ENCODE results near the gene ASCL5.

ASCL5 gene

DNA sequence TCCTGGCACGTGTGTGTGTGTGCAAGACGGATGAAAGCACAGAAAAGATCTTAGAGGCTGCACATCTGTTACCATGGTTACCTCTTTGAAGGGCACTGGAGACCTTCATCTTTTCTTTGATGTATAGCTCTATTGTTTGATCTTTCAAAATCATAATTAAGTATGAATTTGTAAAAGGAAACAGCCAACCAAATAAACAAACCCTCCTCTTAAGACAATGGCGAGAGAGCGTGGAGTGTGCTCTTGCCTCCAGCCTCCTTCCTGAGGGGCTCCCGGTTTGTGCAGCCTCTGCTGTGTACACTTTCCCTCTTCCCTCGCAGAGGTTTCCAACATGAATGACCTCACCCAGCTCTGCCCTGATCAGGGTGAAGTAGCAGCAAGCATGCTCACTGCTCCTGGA, 42.7 kb downstream of the ASCL5 start:
- no peak for DNase-seq

DNA sequence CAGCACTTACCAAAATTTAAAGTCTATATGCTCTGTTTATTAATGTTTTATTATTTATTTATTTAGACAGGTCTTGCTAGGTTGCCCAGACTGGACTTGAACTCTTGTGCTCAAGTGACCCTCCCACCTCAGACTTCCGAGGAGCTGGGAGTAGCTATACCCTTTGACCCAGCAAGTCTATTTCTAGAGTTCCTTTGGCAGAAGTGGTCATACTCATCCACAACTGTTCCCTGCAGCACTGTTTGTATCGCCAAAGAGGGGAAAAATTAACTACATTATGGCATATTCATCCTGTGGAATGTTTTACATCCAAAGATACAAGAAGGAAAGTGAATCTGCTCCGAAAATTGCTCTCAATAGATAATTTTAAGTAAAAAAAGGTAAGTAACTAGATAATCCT, 43.2 kb downstream of the ASCL5 start:
- no peak for DNase-seq

DNA sequence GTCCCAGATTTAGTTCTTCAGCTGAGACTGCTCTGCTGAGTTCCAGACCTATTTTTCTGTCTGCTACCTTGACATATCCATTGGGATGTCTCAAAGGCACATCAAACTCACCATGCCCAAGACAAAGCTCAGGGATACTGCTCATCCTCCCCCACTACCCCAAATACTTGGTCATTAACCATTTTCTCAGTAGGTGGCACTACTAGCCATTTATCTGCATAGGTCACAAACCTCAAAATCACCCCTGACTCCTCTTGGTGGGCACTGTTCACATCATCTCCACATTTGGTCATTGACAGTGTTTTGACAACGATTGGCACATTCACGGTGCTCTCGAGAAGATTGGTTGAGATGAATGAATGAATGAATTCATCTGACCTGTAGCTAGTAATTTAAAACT, 46.8 kb downstream of the ASCL5 start:
- no peak for DNase-seq

DNA sequence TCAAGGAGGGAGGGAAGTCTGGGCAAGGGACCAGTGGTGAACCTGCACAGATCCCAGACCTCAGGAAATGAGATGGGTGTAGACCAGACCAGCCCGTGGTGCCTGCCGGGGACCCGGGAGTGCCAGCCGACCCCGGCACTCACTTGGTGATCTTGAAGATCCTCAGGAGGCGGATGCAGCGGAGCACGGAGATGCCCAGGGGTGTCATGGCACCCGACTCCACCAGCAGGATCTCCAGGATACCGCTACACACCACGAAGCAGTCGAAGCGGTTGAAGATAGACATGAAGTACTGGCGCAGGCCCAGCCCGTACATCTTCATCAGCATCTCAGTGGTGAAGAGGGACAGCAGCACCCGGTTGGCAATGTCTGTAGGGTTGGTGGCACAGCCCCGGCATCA, 49.2 kb downstream of the ASCL5 start:
- DNase-seq = no peak

DNA sequence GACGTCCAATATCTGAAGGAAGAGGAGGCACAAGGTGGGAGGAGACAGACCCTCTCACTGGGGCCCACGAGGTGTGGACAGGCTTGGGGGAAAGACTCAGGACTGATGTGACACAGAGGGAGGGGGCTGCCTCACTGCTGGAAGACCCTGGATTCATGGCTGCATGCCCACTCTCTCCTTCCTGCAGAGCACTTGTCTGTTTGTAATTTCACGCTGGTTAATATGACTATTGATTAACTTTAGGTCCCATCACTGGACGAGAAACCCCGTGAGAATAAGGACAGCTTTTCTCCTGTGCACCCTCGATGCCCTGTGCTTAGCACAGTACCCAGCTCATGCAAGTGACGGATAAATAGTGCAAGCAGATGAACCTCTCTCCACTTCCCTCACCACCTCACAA, 49.9 kb downstream of the ASCL5 start:
- DNase-seq = no peak

DNA sequence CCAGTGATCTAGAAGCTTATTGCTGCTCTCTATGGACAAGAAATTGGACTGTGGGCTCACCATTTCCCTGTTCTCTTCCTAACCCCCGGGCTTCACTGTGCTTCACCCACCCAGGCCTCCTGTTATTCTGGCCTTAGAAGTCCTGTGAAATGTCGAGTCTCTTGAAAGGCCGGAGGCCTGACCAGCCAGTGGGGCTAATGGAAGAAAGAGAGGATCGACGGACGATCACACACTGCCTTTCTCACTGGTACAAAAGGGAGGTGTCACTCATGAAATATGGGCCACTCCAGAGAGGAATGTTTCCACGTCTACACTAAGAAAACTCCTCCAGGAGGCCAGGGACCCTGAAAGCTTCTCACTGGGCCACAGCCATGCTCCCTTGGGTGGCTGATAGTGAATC, 50.9 kb downstream of the ASCL5 start:
- no peak for DNase-seq

DNA sequence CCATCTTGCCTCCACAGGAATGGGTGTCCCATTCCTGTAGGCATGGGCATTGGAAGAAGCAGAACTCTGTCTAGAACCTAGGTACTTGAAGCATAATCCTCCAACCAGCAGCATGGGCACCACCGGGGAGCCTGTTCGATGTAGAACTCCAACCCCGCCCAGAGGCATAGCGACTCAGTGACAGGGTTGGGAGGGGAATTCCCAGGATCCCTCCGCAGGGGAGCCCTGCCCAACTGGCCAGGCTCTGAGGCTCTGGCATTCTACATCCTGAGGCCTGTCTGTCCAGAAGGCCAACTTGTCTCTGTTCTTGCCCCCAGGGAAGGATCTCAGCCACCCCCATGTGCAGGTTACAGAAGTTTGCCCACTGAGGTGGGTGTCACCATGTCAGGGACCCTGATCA, 53.0 kb downstream of the ASCL5 start:
- DNase-seq = no peak

DNA sequence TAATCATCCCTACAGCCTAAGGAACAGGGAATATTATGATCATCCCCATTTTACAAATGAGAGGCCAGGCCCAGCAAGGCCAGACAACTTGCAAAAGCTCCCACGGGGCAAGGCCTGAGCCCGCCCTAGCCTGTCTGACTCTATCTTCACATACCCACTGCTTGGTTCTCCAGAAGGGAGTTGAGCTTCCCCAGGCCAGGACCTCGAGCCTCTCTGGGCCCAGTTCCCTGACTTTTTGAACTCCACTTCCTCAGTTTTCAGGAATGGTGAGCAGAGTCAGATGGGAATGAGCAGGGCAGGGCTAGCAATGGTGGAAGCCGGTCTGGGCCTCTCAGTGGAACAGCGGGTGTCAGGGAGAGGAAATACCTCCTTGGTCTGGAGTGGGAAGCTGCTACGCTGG, 54.1 kb downstream of the ASCL5 start:
- DNase-seq = no peak

DNA sequence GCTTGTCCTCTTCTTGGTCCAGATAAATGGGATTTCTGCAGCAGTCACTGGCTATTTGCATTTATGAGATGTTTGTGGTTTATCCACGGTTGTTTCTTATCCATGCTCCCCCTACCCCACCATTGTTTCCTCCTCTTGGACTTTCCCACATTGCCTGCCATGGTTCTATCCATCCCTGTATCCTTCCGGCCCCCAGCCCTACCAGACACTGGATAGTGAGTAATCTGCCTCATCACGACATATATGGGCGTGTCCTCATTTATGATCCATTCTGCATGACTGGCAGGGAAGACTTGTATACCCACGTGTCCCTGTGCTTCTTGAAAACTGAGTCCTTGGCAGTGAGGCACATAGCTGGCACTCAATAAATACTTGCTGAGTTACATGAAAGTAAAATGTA, 54.8 kb downstream of the ASCL5 start:
- DNase-seq = no peak

DNA sequence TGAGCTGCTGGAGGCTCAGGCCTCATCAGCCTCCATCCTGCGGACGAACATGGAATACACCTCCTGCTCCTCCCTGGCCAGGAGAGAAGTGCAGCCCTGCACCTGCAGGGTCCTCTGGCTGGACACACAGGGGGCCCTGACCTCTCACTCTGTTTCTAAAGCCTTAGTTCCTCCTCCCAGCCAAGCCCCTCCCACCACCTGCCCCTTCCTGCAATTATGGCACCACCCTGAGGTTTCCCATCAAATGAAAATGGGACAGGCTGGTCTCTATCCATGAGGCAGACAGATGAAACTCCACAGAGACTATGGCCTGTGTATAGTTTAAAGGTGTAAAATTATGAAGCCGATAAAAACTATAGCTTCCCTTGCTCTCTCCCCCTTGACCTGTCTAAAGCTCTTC, 57.3 kb downstream of the ASCL5 start:
- DNase-seq = no peak

DNA sequence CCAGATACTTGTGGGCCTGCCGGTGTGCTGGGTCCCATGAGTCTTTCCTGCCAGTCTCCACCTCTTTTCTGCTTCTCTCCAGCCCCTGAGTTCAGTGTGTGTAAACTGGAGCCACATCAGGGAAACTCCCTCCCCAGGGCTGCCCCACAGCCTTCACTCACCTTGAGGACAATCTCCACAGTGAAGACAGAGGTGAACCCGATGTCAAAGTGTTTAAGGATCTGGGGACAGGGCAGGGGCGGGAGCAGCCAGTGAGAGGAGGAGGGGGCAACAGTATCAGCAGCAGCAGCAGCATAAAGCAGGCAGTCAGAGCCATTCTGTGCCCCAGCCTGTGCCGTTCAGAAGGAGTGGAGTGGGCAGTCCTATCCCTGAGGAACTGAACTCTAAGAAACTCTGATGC, 58.0 kb downstream of the ASCL5 start:
- DNase-seq = no peak

DNA sequence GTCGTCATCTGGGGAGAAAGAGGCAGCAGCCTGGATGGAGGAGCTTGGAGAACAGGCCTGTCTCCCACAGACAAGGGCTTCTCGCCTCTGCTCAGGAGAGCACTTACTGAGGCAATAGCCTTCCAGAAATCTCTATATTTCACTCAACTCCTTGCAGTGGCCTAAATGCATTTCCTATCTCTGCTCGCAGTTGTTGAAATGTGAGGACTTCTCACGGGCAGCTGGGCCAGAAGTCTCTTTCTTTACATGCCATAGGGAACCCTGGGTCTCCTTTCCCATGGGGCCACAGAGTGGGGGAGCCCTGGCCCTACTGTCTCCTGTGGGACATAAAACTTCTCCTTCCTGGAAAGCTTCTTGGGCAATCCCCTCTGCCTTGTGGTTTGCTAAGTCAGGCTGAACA, 60.0 kb downstream of the ASCL5 start:
- no peak for DNase-seq

DNA sequence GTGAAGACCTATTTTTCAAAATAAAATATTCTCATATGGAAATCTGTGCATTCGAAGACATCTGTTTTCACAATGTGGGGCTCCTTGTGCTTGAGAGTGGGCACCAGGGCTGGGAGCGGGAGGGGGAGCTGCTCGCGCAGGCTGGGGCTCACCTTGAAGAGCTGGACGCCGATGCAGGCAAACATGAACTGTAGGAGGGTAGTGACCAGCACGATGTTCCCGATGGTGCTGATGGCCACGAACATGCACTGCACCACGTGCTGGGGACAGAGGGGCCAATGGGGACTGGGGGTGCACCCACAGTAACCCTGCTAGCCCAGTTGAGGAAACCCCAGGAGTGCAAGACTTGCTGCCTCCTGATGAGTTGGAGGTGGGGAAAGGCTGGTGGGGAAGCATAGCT, 61.3 kb downstream of the ASCL5 start:
- no peak for DNase-seq

DNA sequence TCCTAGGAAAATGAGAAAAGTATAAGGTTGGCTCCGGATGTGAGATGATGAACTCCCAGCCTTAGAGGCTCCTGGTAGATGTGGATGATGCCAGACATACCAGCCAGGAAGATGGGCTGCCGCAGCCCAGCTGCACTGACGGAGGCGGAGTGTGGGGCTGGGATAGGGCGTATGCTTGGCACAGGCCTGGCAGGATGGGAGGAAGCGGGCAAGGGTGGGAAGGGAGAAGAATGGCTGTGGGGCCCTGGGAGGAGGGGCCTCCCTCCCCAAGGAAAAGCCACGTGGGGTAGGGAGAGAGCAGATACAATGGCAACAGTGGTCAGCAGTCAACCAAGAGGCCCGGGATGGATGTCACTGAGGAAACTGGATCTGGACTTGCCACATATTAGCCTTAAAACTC, 62.2 kb downstream of the ASCL5 start:
- no peak for DNase-seq

Data from central memory CD4-positive, alpha-beta T cell (primary cell).